IgD-negative memory B cell (primary cell): ENCODE results near the gene SLC7A7. TPM values are rescaled to one million over a fixed set of nuclear protein-coding genes. Genes with fewer than 3 reads are reported as not detected.
"Not testable (repeated sequence)": the region's sequence is repeated elsewhere in the genome, so short reads cannot be mapped to it uniquely, and the experiment has no call there.

ENCODE experiments used
- H3K27ac Mint-ChIP-seq, 3 donors: one replicate each; pipeline ENCODE4 v1.8.0; 2020 to 2022; ENCODE audit warnings: mild to moderate bottlenecking in 3 of 3, mixed read lengths in 3 of 3, moderate library complexity in 1 of 3
- H3K27me3 Mint-ChIP-seq: one replicate; pipeline ENCODE4 v1.8.0; 2021; ENCODE audit warnings: mixed read lengths
- H3K36me3 Mint-ChIP-seq: one replicate; pipeline ENCODE4 v1.8.0; 2020; ENCODE audit warnings: mild to moderate bottlenecking, mixed read lengths
- H3K4me1 Mint-ChIP-seq, 3 donors: one replicate each; pipeline ENCODE4 v1.8.0; 2020 to 2022; ENCODE audit warnings: mixed read lengths in 3 of 3, mild to moderate bottlenecking in 1 of 3
- H3K4me3 Mint-ChIP-seq, 4 donors: one replicate each; pipeline ENCODE4 v1.8.0; 2020 to 2022; ENCODE audit warnings: mild to moderate bottlenecking in 4 of 4, mixed read lengths in 4 of 4, moderate library complexity in 3 of 4
- H3K9me3 Mint-ChIP-seq, 3 donors: one replicate each; pipeline ENCODE4 v1.8.0; 2020 to 2021; ENCODE audit warnings: mixed read lengths in 3 of 3, mild to moderate bottlenecking in 1 of 3
- polyA plus RNA-seq: library from polyadenylated mRNA; unstranded; fragments of 300-500 nt; fragmentation: Illumina TruSeq; gene quantifications from one replicate; pipeline ENCODE4 v1.2.3, GENCODE V29; 2021

Gene SLC7A7
- polyA plus RNA-seq: 24.0 TPM

DNA sequence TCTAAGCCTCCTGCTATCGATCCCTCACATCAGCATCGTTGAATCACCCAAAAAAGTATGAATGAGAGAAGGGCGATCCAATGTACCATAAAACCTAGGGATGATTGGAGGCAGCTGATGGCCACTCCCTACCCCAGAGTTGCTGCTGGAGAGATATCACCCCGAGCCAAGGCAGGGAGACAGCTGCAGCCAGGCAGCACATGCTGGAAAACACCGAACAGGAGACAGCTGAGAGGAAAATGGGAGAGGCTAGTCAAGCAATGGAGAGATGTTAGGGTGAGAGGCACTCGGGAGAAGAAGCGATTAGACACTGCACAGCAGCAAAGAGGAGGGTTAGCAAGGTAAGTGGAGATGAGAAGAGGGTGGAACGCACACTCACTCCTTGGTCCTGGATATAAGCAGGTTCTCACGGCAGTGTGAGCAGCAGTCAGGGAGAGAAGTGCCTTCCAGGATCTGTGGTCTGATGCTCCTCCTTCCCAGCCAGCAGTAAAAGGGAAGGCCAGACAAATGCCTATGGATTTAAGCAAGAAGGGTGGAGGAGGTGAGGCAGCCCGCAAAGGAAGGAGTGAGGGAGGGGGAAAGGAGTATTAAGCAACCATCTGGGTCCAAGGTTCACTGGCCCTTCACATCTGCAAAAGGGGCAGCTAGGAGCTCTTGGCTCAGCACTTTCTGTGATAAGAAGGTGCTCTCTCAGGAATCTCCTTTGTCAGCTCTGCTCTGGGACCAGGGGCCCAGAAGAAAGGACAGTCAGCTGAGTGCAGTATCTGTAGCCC, at the start of gene SLC7A7:
Gene SLC7A7 (minus strand): TSS at position 495 of the 773 bp plus-strand sequence. CDS start 2,037 bp downstream, outside the sequence.
- Mint-ChIP-seq H3K4me3 (peak within 1 kb of the TSS; percentile 33 to 84 (median 60)), H3K9me3 (no peaks in the 10 kb centered on the region), H3K4me1 (peaks cover 37 to 53% (median 51%) of the 10 kb centered on the region in 3 donors), H3K27me3 (no peaks in the 10 kb centered on the region), H3K27ac (peak within 1 kb of the TSS; percentile 50 to 85 (median 53)), H3K36me3 (peaks cover 2% of the 10 kb centered on the region)

DNA sequence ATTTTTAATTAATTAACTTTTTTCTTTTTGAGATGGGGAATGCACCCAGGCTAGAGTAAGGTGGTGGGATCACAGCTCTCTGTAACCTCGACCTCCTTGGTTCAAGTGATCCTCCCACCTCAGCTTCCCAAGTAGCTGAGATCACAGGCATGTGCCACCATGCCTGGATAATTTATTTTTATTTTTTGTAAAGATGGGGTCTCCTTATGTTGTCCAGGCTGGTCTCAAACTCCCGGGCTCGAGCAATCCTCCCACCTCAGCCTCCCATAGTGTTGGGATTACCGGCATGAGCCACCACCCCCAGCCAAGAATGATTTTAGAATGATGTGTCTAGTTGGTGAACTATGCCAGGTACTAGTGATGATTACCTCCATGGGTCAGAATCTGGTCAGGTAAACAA, 49.7 kb upstream of the SLC7A7 start:
- Mint-ChIP-seq H3K9me3 (peaks cover 0 to 1% (median 0%) of the 10 kb centered on the region in 3 donors), H3K36me3 (no peaks in the 10 kb centered on the region), H3K4me3 (peak overlapping the region in 1 of 4 donors; percentile 37), H3K27me3 (no peaks in the 10 kb centered on the region), H3K4me1 (no peaks in the 10 kb centered on the region), H3K27ac (no peak overlapping the region)

DNA sequence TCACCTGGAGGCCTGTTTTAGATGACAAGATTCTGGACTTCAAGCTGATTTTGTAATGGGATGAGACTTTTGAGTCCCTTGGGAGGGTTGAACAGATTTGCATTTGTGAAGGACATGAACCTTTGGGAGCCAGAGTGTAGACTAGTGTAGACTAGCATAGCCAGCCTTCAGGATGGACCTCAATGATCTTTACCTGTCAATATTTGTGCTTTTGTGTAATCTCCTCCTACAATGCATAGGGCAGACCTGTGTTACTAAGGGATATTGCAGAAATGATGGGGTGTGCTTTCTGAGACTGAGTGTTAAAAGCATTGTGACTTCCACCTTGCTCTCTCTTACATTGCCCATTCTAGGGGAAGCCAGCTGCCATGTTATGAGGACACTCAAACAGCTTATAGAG, 46.4 kb upstream of the SLC7A7 start:
- Mint-ChIP-seq H3K27me3 (no peaks in the 10 kb centered on the region), H3K9me3 (peaks cover 0 to 1% (median 0%) of the 10 kb centered on the region in 3 donors), H3K36me3 (peaks cover 2% of the 10 kb centered on the region), H3K27ac (no peak overlapping the region), H3K4me3 (no peak overlapping the region), H3K4me1 (peaks cover 0 to 4% (median 3%) of the 10 kb centered on the region in 3 donors)

GRCh38 chr14:22860377-22860776, 45.1 kb upstream of the SLC7A7 start:
- H3K36me3 Mint-ChIP-seq, H3K4me1 Mint-ChIP-seq, H3K27me3 Mint-ChIP-seq, H3K27ac Mint-ChIP-seq, H3K4me3 Mint-ChIP-seq, H3K9me3 Mint-ChIP-seq: not testable (repeated sequence)

DNA sequence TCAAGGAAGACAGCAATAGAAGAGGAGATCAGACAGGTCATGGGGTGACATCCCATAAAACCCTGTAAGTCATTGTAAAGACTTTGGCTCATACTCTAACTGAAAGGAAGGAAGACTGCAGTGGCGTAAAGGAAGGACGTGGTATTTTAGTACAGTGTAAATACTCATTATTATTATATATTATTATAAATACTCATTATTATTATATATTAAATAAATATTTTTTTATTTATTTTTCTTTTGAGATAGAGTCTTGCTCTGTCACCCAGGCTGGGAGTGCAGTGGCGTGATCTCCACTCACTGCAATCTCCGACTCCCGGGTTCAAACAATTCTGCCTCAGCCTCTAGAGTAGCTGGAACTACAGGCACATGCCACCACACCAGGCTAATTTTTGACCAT, 41.2 kb upstream of the SLC7A7 start:
- Mint-ChIP-seq H3K9me3 (peaks cover 0 to 1% (median 0%) of the 10 kb centered on the region in 3 donors), H3K4me3 (no peak overlapping the region), H3K36me3 (peaks cover 3% of the 10 kb centered on the region), H3K27ac (no peak overlapping the region), H3K27me3 (no peaks in the 10 kb centered on the region), H3K4me1 (peaks cover 3 to 6% (median 6%) of the 10 kb centered on the region in 3 donors)

- Mint-ChIP-seq H3K27ac (no peak overlapping the region), H3K4me1 (peaks cover 3 to 6% (median 6%) of the 10 kb centered on the region in 3 donors), H3K36me3 (peaks cover 3% of the 10 kb centered on the region), H3K27me3 (no peaks in the 10 kb centered on the region), H3K9me3 (no peaks in the 10 kb centered on the region), H3K4me3 (peak overlapping the region in 2 of 4 donors; percentile 23)
Measured at GRCh38 chr14:22854963-22855724, 39.9 kb upstream of the SLC7A7 start.

- not testable (repeated sequence) for H3K36me3 Mint-ChIP-seq, H3K27ac Mint-ChIP-seq, H3K4me1 Mint-ChIP-seq
Measured at GRCh38 chr14:22854296-22854695, 39.1 kb upstream of the SLC7A7 start.

GRCh38 chr14:22852940-22853767, 37.9 kb upstream of the SLC7A7 start:
- H3K27me3 Mint-ChIP-seq: no peaks in the 10 kb centered on the region
- H3K4me3 Mint-ChIP-seq: peak overlapping the region; percentile 76 to 94 (median 84)
- peaks cover 3% of the 10 kb centered on the region for H3K36me3 Mint-ChIP-seq
- peaks cover 0 to 6% (median 4%) of the 10 kb centered on the region in 3 donors for H3K4me1 Mint-ChIP-seq
- H3K27ac Mint-ChIP-seq: peak overlapping the region in 1 of 3 donors; percentile 27
- H3K9me3 Mint-ChIP-seq: no peaks in the 10 kb centered on the region

More at GRCh38 chr14:22854296-22854695, 39.1 kb upstream of the SLC7A7 start:
- not testable (repeated sequence) for H3K27me3 Mint-ChIP-seq, H3K4me3 Mint-ChIP-seq, H3K9me3 Mint-ChIP-seq

GRCh38 chr14:22852599-22852939, 37.3 kb upstream of the SLC7A7 start:
- peak overlapping the region in 1 of 4 donors; percentile 90 for H3K4me3 Mint-ChIP-seq
- H3K4me1 Mint-ChIP-seq: peaks cover 0 to 6% (median 4%) of the 10 kb centered on the region in 3 donors

DNA sequence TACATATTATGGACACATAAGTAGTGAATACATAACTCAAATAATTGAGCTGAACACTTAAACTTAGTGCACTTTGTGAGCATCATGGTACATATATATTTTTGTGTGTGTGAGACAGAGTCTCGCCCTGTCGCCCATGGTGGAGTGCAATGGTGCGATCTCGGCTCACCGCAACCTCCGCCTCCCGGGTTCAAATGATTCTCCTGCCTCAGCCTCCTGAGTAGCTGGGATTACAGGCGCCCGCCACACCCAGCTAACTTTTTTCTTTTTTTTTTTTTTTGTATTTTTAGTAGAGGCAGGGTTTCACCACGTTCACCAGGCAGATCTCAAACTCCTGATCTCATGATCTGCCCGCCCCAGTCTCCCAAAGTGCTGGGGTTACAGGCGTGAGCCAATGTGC, 36.9 kb upstream of the SLC7A7 start:
- H3K36me3 Mint-ChIP-seq, H3K27me3 Mint-ChIP-seq, H3K27ac Mint-ChIP-seq, H3K4me1 Mint-ChIP-seq, H3K9me3 Mint-ChIP-seq, H3K4me3 Mint-ChIP-seq: not testable (repeated sequence)

More at GRCh38 chr14:22852599-22852939, 37.3 kb upstream of the SLC7A7 start:
- H3K9me3 Mint-ChIP-seq: no peaks in the 10 kb centered on the region
- peaks cover 1% of the 10 kb centered on the region for H3K36me3 Mint-ChIP-seq
- H3K27me3 Mint-ChIP-seq: no peaks in the 10 kb centered on the region
- peak overlapping the region in 1 of 3 donors; percentile 27 for H3K27ac Mint-ChIP-seq

DNA sequence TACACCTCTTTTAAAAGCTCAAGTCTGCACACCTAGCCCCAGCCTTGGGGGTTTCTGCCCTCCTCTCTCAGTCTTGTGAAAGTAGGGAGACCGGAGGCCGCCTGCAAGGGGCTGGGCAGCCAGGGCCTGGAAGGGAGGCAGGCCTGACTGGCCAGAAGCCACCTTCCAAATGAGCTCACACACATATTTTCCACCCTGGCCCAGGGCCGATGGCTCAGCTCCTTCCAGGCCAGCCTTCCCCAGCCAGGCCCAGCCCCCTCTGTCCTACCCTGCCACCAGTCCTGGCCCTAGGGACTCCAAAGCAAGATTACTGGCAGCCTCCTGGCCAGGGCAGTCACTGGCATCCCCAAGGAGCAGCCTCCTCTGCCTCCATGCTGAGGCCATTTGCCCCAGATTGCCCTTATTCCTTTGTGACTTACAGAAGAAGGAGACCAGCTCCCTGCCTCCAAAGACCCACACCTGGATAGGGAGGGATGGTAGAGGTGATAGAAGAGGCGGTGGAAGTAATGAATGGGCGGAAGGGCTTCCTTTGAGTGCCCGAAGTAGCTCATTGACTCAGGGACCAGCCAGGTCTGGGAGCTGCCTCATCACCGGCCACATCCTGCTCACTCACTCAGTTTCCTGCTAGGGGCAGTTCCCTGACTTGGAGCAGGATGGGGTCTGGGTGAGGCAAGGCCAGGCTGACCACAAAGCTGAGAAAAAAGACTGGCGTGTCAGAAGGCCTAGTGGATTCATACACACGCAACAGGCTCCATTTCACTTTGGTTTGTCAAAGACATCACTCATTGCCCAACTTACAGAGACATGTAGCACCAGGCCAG, 35.9 kb upstream of the SLC7A7 start:
- peaks cover 2% of the 10 kb centered on the region for H3K27me3 Mint-ChIP-seq
- peaks cover 0 to 6% (median 5%) of the 10 kb centered on the region in 3 donors for H3K4me1 Mint-ChIP-seq
- no peak overlapping the region for H3K27ac Mint-ChIP-seq
- no peak overlapping the region for H3K4me3 Mint-ChIP-seq
- H3K36me3 Mint-ChIP-seq: peaks cover 1% of the 10 kb centered on the region
- H3K9me3 Mint-ChIP-seq: no peaks in the 10 kb centered on the region

DNA sequence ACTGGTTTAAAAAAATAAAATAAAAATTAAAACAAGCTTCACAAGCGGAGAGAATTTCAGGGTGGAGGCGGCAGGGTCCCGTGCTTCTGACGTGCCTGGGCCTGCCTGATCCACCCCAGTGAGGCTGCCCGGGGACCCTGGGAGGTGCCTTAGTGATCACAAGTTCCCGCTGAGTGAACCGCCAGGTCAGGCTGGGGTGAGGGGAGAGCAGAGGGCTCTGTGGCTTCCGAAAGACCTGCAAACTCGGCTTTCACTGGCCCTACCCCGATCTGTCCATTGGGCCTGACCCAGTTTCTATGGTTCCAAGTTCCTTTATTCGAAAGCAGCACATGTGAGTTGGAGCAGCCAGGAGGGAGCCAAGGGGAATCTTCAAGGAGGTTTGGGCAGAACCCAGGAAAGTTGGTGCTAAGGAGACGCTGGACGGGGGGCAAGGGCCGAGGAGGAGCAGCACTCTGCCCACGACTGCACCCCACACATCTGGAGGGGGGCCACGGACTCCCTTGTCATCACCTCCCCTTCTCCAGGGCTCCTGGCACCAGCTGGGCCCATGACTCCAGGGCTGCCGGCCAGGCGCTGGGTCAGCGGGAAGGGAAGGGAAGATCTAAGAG, 34.1 kb upstream of the SLC7A7 start:
- H3K9me3 Mint-ChIP-seq: no peaks in the 10 kb centered on the region
- peaks cover 0 to 6% (median 5%) of the 10 kb centered on the region in 3 donors for H3K4me1 Mint-ChIP-seq
- H3K36me3 Mint-ChIP-seq: peaks cover 1% of the 10 kb centered on the region
- H3K4me3 Mint-ChIP-seq: no peak overlapping the region
- peaks cover 7% of the 10 kb centered on the region for H3K27me3 Mint-ChIP-seq
- no peak overlapping the region for H3K27ac Mint-ChIP-seq

- H3K27ac Mint-ChIP-seq: no peak overlapping the region
- H3K36me3 Mint-ChIP-seq: peaks cover 1% of the 10 kb centered on the region
Measured at GRCh38 chr14:22848351-22849164, 33.3 kb upstream of the SLC7A7 start.

More at GRCh38 chr14:22848351-22849164, 33.3 kb upstream of the SLC7A7 start:
- peaks cover 9% of the 10 kb centered on the region for H3K27me3 Mint-ChIP-seq
- H3K4me3 Mint-ChIP-seq: no peak overlapping the region
- no peaks in the 10 kb centered on the region for H3K9me3 Mint-ChIP-seq
- H3K4me1 Mint-ChIP-seq: peaks cover 0 to 6% (median 5%) of the 10 kb centered on the region in 3 donors
